ENCODE results near the gene LDLRAD4.
"Not testable (repeated sequence)": the region's sequence is repeated elsewhere in the genome, so short reads cannot be mapped to it uniquely, and the experiment has no call there.

LDLRAD4 gene

GRCh38 chr18:13454363-13455150, 236.0 kb downstream of the LDLRAD4 start:
- DNase-seq = no peak

- no peak for DNase-seq
Observed at GRCh38 chr18:13455471-13455870, 236.9 kb downstream of the LDLRAD4 start.

- peak; percentile 50 to 59 for DNase-seq
Observed at GRCh38 chr18:13455960-13456481, 237.5 kb downstream of the LDLRAD4 start.

GRCh38 chr18:13456736-13457271, 238.2 kb downstream of the LDLRAD4 start:
- DNase-seq = no peak

GRCh38 chr18:13457327-13457726, 238.8 kb downstream of the LDLRAD4 start:
- no peak for DNase-seq

DNA sequence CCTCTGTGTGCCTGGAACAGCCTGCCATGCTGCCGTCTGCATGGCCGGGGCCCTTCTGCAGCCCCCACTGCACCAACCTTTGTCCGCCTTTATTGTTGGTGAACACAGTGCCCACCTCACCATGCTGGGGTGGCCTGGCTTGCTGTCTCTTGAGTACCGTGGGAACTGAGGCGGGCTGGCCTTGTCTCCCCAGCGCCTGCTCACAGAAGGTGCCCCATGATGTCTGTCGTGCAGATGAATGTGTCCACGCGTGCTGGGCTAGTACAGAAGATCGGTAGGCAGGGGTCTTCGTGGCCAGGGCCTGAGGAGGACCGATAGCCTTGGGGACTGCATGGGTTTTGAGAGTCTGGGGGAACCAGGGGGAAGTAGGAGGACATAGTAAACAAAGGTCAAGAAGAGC, 242.4 kb downstream of the LDLRAD4 start:
- DNase-seq = no peak

- no peak for DNase-seq
Observed at GRCh38 chr18:13461469-13461868, 242.9 kb downstream of the LDLRAD4 start.

DNA sequence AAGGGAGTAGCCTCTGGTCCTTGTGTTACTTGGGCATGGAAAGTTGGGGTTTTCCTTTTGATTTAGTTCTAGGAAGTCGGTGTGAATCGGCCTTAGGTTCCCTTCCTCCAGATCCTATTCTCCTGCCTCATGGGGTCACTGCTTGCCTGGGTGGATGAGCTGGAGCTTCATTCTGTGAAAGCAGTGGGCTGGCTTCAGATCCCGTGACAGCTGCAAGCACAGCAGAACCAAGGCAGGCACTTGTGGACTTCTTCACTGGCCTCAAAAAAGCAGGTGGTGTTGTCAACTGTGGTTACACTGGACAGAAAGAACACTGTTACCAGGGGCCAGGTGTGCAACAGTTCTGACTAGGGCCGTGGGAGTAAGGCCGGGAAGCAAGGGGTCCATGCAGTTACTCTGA, 243.4 kb downstream of the LDLRAD4 start:
- no peak for DNase-seq

GRCh38 chr18:13462686-13463085, 244.1 kb downstream of the LDLRAD4 start:
- DNase-seq = no peak

DNA sequence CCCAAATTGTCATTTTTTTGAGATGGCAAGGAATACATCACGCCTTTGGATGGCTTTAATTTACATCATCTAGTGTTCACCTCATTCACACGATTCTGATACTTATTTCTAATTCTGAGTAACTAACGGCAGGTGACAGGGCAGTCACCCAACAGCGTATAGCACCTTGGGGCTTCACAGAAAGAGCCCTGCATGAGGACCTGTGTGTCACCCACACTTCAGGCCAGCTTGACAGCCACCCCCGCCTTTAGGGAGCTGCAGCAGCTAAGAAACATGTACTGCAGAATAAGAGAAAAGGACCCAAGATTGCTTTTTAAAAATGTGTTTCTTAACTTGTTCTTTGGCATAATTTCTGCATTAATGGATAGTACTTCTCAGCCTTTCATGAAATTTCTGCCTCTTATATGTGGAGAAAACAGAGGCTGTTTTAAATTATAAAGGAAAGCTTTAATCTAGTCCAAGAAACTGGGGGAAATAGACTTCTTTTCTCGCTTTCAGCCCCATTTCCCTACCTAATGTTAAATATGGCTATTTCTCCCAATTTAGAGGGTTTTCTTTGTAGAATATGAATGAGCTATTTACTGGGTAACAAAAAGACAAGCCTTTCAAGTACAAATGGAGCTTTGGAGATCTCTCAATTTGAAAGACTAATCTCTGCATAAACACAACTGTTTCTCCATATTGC, 245.1 kb downstream of the LDLRAD4 start:
- no peak for DNase-seq

- DNase-seq = peak; percentile 72 to 79
Observed at GRCh38 chr18:13464432-13465123, 246.0 kb downstream of the LDLRAD4 start.

GRCh38 chr18:13465124-13465446, 246.5 kb downstream of the LDLRAD4 start:
- DNase-seq = no peak

DNA sequence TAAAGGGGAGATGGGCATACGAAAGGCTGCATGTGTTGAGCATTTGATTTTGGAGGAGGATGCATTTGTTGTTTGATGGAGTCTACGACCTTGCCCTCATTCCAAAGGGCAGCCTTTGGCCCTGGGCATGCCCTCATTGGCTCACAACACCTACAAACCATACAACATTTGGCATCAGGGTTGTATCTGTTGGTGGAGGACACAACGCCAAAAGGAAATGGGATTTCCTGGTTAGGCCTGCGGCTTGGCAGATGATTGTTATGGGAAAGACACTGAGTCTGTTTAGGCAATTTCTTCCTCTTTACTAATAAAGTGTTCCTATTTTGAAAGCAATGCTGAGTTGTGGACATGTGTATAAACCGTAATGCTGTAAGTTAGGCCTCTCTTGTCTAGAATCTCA, 246.9 kb downstream of the LDLRAD4 start:
- DNase-seq = no peak

GRCh38 chr18:13470516-13471197, 252.1 kb downstream of the LDLRAD4 start:
- no peak for DNase-seq

DNA sequence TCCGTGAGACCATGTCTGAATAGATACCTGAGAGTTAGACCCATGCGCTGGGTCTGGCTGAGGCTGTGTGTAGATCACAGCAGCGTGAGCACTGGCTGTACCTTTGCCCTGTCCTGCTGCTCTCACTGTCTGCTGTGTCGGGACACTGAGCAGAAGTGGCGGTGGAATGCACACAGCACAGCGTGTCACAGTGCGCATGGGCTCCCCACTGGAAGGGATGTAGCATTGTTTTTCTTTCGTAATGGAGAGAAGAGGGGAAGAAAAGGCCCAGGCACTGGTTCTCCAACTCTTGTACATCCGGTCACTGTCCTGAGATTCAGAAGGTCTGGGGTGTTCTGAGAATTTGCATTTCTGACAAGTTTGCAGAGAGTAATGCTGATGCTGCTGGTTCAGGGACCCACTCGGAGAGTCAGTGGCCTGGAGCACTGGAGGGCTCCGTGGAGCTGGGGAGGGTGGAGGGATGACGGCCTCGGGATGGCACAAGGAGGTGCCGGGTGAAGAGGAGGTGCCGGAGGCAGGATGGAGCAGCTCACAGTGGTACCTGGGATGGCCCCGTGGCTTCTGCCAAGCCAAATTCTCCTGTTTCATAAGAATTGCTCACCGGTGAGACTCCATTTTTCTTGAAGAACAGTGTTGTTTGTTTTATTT, 252.8 kb downstream of the LDLRAD4 start:
- DNase-seq = no peak

GRCh38 chr18:13471971-13472628, 253.5 kb downstream of the LDLRAD4 start:
- no peak for DNase-seq

DNA sequence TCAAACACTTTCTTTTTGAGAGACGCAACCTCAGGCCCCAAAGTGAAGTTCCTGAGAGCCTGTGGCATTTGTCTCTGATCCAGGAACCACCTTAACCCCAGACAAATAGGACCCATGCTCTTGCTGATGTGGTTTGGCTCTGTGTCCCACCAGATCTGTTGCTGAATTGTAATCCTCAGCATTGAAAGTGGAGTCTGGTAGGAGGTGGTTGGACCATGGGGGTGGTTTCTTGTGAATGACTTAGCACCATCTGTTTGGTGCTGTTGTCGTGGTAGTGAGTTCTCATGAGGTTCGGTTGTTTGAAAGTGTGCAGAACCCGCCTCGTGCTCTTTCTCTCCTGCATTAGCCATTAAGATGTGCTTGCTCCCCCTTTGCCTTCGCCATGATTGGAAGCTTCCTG, 255.2 kb downstream of the LDLRAD4 start:
- DNase-seq = no peak

GRCh38 chr18:13474336-13474735, 255.8 kb downstream of the LDLRAD4 start:
- DNase-seq = no peak

GRCh38 chr18:13474907-13475545, 256.5 kb downstream of the LDLRAD4 start:
- no peak for DNase-seq

- not testable (repeated sequence) for DNase-seq
Observed at GRCh38 chr18:13476312-13476711, 257.8 kb downstream of the LDLRAD4 start.

GRCh38 chr18:13477147-13477683, 258.7 kb downstream of the LDLRAD4 start:
- no peak for DNase-seq

Data from activated CD4-positive, alpha-beta T cell treated with anti-CD3 and anti-CD28 coated beads, Interleukin-2, amount 50 U/mL, for 48 hours (primary cell).